Ascending aorta (tissue), 2 donors: Measurements from ENCODE around the gene RAB11FIP5. TPM values are rescaled to one million over a fixed set of nuclear protein-coding genes. Genes with fewer than 3 reads are reported as not detected.
A peak's percentile ranks its signal among the peaks of the same experiment; 100 is the strongest.
"Not testable (repeated sequence)": the region's sequence is repeated elsewhere in the genome, so short reads cannot be mapped to it uniquely, and the experiment has no call there.

ENCODE experiments used
- DNase-seq, 2 donors: peaks; one replicate each; pipeline ENCODE4 v3.0.0-alpha.2; 2019; ENCODE audit warnings: low spot score in 2 of 2
- H3K27ac ChIP-seq, 2 donors: fragments of 200-600 bp; sonication (generic); one replicate each; pipeline ENCODE4 v1.5.1; 2016 to 2017; ENCODE audit warnings: mild to moderate bottlenecking in 1 of 2
- H3K27me3 ChIP-seq: fragments of 200-600 bp; sonication (generic); one replicate; pipeline ENCODE4 v1.5.1; 2017
- H3K36me3 ChIP-seq, 2 donors: fragments of 200-600 bp; sonication (generic); one replicate each; pipeline ENCODE4 v1.5.1; 2016
- H3K4me1 ChIP-seq, 2 donors: fragments of 200-600 bp; sonication (generic); one replicate each; pipeline ENCODE4 v1.5.1; 2016 to 2017; ENCODE audit warnings: mild to moderate bottlenecking in 1 of 2
- H3K4me3 ChIP-seq, 2 donors: fragments of 200-600 bp; sonication (generic); one replicate each; pipeline ENCODE4 v1.5.1; 2016 to 2017; ENCODE audit warnings: mild to moderate bottlenecking in 1 of 2
- H3K9me3 ChIP-seq, 2 donors: fragments of 200-600 bp; sonication (generic); one replicate each; pipeline ENCODE4 v1.5.1; 2016
- CTCF ChIP-seq, 3 experiments: fragments of 200-600 bp in 2 of 3; fragments of 450-650 bp in 1 of 3; sonication (generic) in 2 of 3; IDR thresholded peaks; one replicate each; pipeline ENCODE4 v1.5.1; 2016 to 2019; ENCODE audit warnings: antibody characterized with exemption in 3 of 3, mild to moderate bottlenecking in 1 of 3, moderate library complexity in 1 of 3
- intact Hi-C: fragments of 100-400 bp; cut with DNase I; formaldehyde crosslinking; loops from one replicate; pipeline ENCODE4 v1.15.1; 2023
- total RNA-seq: library from RNA; depleted of rRNA; stranded (reverse); fragments of >200 nt; gene quantifications from one replicate; pipeline ENCODE4 v1.1.0, GENCODE V29; 2016

The RAB11FIP5 gene
- total RNA-seq, 1 donor from 2014 or later, result 95.3 TPM

DNA sequence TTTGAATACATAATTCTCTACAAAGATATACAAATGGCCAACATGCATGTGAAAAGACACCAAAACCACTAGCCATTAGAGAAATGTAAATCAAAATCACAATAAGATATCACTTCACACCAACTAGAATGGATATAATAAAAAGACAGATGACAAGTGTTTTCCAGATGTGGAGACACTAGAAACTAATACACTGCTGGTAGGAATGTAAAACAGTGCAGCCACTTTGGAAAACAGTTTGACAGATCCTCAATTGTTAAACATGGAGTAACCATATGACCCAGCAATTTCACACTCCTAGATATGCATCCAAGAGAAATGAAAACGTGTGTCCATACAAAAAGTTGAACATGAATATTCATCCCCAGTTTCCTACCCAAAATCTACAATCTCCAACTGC is 9.8 kb upstream of the RAB11FIP5 start:
- Histone ChIP-seq H3K4me1 (no peaks in the 10 kb centered on the region), H3K4me3 (no peak overlapping the region), H3K9me3 (no peaks in the 10 kb centered on the region), H3K36me3 (no peaks in the 10 kb centered on the region), H3K27me3 (no peaks in the 10 kb centered on the region), H3K27ac (no peak overlapping the region)
- TF ChIP-seq CTCF (IDR thresholded peaks at IDR 0.05), result no peak
- intact Hi-C loops, result no loop called here
- no peak for DNase-seq

DNA sequence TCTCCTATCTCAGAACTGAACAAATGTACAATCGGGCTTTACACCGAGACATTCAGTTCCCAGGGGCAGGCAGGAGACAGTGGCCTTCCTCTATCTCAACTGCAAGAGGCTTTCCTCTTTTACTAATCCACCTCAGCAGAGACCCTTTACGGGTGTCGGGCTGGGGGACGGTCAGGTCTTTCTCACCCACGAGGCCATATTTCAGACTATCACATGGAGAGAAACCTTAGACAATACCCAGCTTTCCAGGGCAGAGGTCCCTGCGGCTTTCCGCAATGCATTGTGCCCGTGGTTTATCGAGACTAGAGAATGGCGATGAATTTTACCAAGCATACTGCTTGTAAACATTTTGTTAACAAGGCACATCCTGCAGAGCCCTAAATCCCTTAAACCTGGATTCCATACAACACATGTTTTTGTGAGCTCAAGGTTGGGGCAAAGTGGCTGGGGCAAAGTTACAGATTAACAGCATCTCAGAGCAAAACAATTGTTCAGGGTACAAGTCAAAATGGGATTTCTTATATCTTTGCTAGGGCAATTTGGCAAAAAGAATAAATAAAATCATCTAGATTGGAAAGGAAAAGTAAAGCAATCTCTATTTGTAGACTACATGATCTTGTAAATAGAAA is 7.0 kb upstream of the RAB11FIP5 start:
- H3K27ac ChIP-seq, H3K4me3 ChIP-seq, intact Hi-C loops, DNase-seq, H3K27me3 ChIP-seq, H3K9me3 ChIP-seq, H3K36me3 ChIP-seq, H3K4me1 ChIP-seq: not testable (repeated sequence)

DNA sequence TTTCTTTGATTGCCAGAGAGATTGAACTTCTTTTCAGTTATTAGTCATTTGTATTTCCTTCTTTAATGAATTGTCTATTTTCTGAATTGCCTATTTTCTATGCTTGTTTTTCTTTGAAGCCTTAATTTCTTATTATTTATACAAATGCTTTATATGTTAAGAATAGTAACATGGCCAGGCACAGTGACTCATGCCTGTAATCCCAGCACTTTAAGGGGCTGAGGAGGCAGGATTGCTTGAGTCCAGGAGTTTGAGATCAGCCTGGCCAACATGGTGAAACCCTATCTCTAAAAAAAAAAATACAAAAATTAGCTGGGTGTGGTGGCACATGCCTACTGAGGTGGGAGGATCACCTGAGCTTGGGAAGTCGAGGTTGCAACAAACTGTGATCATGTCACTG is 4.7 kb upstream of the RAB11FIP5 start:
- H3K9me3 ChIP-seq, result no peaks in the 10 kb centered on the region
- no peak for TF ChIP-seq CTCF (IDR thresholded peaks at IDR 0.05)
- intact Hi-C loops, result no loop called here
- H3K4me3 ChIP-seq, result no peak overlapping the region
- no peak for DNase-seq
- H3K4me1 ChIP-seq, result no peaks in the 10 kb centered on the region
- no peaks in the 10 kb centered on the region for H3K36me3 ChIP-seq
- no peak overlapping the region for H3K27ac ChIP-seq
- no peaks in the 10 kb centered on the region for H3K27me3 ChIP-seq

DNA sequence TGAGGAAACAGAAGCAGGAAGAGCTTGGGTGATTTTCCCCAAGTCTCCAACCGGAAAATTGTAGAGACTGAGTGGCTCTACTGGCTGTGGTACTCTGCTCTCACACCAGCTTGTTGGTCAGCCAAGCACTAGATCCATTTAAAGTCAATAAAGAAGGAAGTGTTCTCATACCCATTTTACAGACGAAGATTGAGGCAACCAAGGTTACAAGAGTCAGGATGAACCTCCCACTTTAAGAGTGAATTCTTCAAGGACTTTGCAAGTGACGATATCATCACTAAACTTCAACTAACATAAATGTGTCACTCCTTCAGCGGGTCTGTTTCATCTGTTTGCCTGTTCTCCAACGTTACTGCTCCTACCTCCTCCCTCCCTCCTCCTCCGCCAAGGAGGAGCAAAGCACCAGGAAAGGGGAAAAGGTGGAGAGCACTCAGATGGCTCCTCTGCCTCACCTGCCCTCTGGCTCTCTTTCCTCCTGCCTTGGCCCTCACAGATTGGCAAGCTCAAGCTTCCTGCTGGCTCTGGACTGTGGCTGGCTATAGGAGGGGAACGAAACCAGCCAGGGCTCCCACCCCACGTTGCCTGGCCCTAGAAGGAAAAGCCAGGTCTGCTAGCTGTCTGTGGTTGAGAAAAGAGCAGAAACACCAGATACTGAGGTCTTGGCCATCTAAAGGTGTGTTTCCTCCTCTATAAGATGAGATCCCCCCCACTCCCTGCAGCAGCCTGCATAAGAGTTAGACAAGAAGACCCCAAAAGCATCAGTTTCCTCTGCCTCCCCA is 3.6 kb upstream of the RAB11FIP5 start:
- TF ChIP-seq CTCF (IDR thresholded peaks at IDR 0.05), result no peak
- intact Hi-C loops, result no loop called here
- H3K36me3 ChIP-seq, result no peaks in the 10 kb centered on the region
- DNase-seq, result no peak
- H3K27ac ChIP-seq, result no peak overlapping the region
- H3K4me1 ChIP-seq, result no peaks in the 10 kb centered on the region
- no peaks in the 10 kb centered on the region for H3K27me3 ChIP-seq
- H3K9me3 ChIP-seq, result no peaks in the 10 kb centered on the region
- no peak overlapping the region for H3K4me3 ChIP-seq

- TF ChIP-seq CTCF (IDR thresholded peaks at IDR 0.05), result no peak
- Histone ChIP-seq H3K27me3 (no peaks in the 10 kb centered on the region), H3K27ac (peak overlapping the region; percentile 92 to 98), H3K4me1 (peaks cover 0 to 18% of the 10 kb centered on the region in 2 donors), H3K9me3 (no peaks in the 10 kb centered on the region), H3K4me3 (no peak overlapping the region), H3K36me3 (no peaks in the 10 kb centered on the region)
- intact Hi-C loops, result loop anchor here (5.0 kb wide), 4 partner anchors 98 to 1782 kb away; partner anchors contain the start of genes ALMS1, SMYD5, SPR and ZNF638
- DNase-seq, result no peak
These were observed 1.6 kb upstream of the RAB11FIP5 start for GRCh38 chr2:73114273-73114867.
